Measurements from ENCODE around the gene DPYD. TPM values are rescaled to one million over a fixed set of nuclear protein-coding genes. Genes with fewer than 3 reads are reported as not detected.

The DPYD gene
- total RNA-seq, 2 donors from 2014 or later, result 11.1 to 11.5 TPM

DNA sequence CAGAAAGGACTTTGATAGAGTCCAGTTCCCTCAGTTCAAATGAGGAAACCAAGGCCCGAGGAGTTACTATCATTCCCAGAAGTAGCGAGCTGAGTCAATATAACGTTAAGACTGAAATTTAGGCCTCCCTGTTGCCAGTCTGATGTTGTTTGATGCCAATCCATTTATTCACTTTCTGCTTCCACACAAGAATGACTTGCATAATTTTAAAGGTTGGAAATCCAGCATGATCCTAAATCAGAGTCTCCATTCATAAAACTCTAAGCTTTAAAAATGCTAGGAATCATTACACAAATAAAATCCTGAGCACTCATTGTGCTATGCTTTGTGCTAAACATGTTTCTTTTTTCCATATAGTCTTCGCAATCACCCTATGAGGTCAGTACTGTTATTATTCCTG is 784.9 kb downstream of the DPYD start:
- H3K4me3 Mint-ChIP-seq, result no peak overlapping the region
- no peaks in the 10 kb centered on the region for H3K36me3 Mint-ChIP-seq (ENCODE audit: low read depth)
- no peaks in the 10 kb centered on the region for H3K4me1 Mint-ChIP-seq
- no peak for ATAC-seq (replicated peaks)
- no peaks in the 10 kb centered on the region for H3K27me3 Mint-ChIP-seq
- H3K27ac Mint-ChIP-seq, result no peak overlapping the region
- H3K9me3 Mint-ChIP-seq, result no peaks in the 10 kb centered on the region

DNA sequence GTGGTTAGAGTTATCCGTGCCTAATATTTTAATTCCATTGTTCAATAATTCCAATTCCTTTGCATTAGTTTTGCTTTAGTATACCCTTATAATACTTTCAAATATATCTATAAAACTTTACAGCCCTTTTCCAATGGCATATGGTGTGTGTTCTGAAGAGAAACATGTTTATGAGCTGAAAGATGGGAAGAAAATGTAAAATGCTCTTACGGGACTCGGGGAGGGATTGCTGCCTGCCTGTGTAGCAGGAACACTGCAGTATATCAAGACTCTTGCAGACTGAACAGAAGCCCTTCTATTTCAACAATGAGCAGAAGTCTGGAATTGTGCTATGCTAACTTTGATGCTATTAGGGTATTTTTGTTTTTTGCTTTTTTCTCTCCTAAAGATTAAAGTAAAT is 792.4 kb downstream of the DPYD start:
- Mint-ChIP-seq H3K9me3 (no peaks in the 10 kb centered on the region), H3K4me1 (no peaks in the 10 kb centered on the region), H3K4me3 (no peak overlapping the region), H3K27ac (no peak overlapping the region), H3K27me3 (no peaks in the 10 kb centered on the region), H3K36me3 (ENCODE audit: low read depth) (peaks cover 6% of the 10 kb centered on the region)
- ATAC-seq (replicated peaks), result no peak

DNA sequence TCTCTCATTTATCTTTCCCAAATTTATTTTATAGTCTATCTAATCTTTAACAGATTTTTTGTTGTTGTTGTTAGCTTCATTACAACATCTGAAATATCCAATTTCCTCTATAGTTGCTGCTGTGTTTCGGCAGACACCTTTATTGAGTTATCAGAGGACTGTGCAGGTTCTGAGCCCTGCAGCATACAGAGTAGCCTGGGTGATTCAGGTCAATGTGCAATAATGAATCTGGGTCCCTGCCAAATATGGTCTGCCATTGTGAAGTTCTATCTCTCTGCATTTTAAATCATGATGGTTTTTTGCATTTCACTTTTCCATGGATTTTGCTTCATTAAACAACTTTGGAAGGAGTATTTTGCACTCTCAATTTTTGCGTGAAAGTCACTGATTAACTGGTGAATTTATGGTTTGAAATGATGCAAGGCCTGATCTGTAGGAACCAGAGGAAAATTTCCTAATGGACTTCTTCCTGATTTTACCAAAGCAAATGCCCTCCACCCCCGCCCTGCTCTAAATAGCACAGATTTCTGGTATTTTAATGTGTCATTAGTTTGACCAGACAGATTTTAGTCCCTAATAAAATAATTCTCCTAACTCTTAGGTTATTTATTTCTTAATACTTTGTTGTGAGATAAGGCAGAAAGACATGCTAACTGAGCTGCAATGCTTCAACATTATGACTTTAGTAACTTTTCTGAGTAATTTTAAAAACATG is 797.0 kb downstream of the DPYD start:
- H3K27ac Mint-ChIP-seq, result no peak overlapping the region
- H3K36me3 Mint-ChIP-seq (ENCODE audit: low read depth), result peaks cover 5% of the 10 kb centered on the region
- no peak overlapping the region for H3K4me3 Mint-ChIP-seq
- ATAC-seq (replicated peaks), result no peak
- no peaks in the 10 kb centered on the region for H3K27me3 Mint-ChIP-seq
- peaks cover 3% of the 10 kb centered on the region for H3K9me3 Mint-ChIP-seq
- H3K4me1 Mint-ChIP-seq, result no peaks in the 10 kb centered on the region

DNA sequence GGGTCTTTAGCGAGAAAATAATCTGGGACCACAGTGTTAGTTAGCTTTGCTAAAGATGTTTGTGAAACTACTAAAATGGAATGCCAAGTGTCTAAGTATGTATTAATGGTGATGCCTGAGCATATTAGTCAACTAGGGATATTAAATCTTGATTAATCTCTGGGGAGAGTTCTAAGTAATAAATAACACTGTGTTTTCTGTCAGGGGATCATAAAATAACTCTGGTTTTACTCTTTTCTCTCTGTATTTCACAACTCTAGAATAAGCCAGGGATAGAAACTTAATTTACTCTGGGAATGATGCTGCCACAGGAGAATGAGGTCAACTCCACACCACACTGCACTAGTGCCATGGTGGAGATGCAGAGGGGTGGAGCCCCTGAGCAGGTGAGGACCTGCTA is 800.0 kb downstream of the DPYD start:
- peaks cover 3% of the 10 kb centered on the region for H3K9me3 Mint-ChIP-seq
- no peak overlapping the region for H3K27ac Mint-ChIP-seq
- H3K27me3 Mint-ChIP-seq, result no peaks in the 10 kb centered on the region
- ATAC-seq (replicated peaks), result no peak
- H3K4me3 Mint-ChIP-seq, result no peak overlapping the region
- peaks cover 11% of the 10 kb centered on the region for H3K36me3 Mint-ChIP-seq (ENCODE audit: low read depth)
- H3K4me1 Mint-ChIP-seq, result no peaks in the 10 kb centered on the region

DNA sequence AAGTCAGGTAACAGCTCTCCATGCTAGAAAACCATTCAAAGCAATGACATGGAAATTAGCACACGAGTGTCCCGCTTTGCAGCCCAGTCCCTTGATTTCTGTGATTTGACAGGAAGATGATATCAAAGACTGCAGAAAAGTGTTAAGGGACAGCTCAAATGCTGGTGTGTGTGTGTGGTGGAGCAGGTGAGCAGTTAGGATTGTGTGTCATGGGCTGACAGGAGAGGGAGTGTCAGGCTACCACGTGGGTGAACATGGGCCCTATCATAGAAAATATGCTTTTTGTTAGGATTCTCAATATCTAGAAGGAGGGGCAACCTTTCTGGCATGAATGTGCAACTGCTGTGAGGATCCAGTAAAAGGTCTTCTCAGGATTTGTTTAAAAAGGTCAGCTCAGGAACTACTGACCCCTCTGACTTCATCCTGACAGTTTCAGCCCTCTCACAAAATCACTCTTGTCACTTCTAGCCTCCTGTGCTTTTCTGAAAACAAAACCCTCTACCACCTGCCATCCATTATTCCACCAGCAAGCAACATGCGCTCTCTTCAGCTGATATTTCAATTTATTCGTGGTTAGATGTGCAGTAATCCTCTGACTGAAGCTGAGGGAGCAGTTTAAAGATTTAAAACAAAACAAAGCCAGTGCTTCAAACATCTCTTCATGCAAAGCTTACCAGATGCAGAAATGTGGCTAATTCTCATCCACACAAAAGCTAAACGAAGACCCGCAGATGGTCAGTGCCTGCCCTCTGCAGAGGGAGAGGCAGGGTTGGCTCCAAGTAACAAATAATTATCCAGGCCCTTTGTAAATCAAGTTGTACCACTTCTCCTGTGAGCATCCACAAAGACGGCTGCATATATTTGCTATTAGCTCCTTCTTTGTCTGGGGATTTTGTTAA is 801.3 kb downstream of the DPYD start:
- peaks cover 11% of the 10 kb centered on the region for H3K36me3 Mint-ChIP-seq (ENCODE audit: low read depth)
- no peak for ATAC-seq (replicated peaks)
- H3K4me1 Mint-ChIP-seq, result no peaks in the 10 kb centered on the region
- H3K27ac Mint-ChIP-seq, result no peak overlapping the region
- H3K27me3 Mint-ChIP-seq, result no peaks in the 10 kb centered on the region
- no peak overlapping the region for H3K4me3 Mint-ChIP-seq
- H3K9me3 Mint-ChIP-seq, result peaks cover 3% of the 10 kb centered on the region

DNA sequence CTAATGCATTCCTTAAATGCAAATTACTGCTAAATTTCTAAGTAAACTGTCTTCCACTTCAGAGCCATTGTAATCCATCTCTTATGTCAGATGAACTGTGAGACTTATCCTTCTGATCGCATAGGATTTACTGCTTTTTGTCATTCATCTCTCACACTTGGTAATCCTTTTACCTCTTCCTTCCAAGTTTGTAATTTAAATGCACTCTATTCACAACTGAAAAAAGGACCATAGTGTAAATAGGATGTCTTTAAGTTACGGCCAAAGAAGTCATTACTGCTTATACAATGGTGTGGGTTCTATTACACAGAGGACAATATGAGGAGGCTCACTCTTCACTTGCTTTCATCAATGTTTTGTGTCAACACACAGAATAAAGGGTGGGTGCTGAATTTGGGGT is 806.0 kb downstream of the DPYD start:
- H3K36me3 Mint-ChIP-seq (ENCODE audit: low read depth), result peaks cover 6% of the 10 kb centered on the region
- H3K9me3 Mint-ChIP-seq, result no peaks in the 10 kb centered on the region
- no peaks in the 10 kb centered on the region for H3K4me1 Mint-ChIP-seq
- ATAC-seq (replicated peaks), result no peak
- no peak overlapping the region for H3K27ac Mint-ChIP-seq
- no peak overlapping the region for H3K4me3 Mint-ChIP-seq
- H3K27me3 Mint-ChIP-seq, result no peaks in the 10 kb centered on the region

DNA sequence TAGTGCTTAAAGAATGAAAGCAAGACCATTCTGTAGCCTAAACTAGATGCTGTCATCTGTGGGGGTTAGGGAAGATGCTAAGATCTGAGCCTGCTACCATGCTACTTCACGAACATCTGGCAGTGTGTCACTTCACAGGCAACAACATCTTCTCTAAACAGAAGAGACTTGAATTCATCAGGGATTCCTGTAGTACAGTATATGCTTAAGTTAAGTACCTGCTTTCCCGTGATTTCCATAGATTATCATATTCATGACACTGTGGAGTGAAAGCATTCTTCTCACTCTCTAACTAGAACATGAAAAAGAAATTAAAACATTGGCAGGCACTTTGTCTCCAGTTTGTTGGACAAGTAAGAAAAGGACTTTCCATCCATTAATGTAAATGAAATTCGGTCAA is 808.4 kb downstream of the DPYD start:
- H3K36me3 Mint-ChIP-seq (ENCODE audit: low read depth), result no peaks in the 10 kb centered on the region
- H3K27ac Mint-ChIP-seq, result no peak overlapping the region
- H3K27me3 Mint-ChIP-seq, result no peaks in the 10 kb centered on the region
- no peaks in the 10 kb centered on the region for H3K9me3 Mint-ChIP-seq
- H3K4me1 Mint-ChIP-seq, result no peaks in the 10 kb centered on the region
- H3K4me3 Mint-ChIP-seq, result no peak overlapping the region
- ATAC-seq (replicated peaks), result no peak

DNA sequence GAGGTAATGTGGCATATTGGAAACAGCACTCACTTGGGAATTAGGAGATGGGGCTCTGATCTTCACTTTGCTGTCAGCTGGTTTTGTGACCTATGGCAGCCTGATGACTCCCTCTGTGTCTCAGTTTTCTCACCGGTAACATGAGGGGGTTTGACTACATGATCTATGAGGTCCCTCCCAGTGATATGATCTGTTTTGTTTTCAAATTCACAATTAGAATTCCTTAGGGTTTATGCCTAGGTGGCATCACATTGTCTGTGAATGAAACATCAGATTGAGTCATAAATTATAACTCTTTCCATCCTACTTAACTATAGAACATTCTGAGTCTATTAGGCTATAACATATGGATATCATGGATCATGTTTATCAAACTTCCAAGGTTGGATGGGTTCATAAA is 812.7 kb downstream of the DPYD start:
- no peaks in the 10 kb centered on the region for H3K27me3 Mint-ChIP-seq
- H3K36me3 Mint-ChIP-seq (ENCODE audit: low read depth), result no peaks in the 10 kb centered on the region
- no peaks in the 10 kb centered on the region for H3K4me1 Mint-ChIP-seq
- no peak overlapping the region for H3K4me3 Mint-ChIP-seq
- H3K9me3 Mint-ChIP-seq, result no peaks in the 10 kb centered on the region
- no peak overlapping the region for H3K27ac Mint-ChIP-seq
- ATAC-seq (replicated peaks), result no peak

DNA sequence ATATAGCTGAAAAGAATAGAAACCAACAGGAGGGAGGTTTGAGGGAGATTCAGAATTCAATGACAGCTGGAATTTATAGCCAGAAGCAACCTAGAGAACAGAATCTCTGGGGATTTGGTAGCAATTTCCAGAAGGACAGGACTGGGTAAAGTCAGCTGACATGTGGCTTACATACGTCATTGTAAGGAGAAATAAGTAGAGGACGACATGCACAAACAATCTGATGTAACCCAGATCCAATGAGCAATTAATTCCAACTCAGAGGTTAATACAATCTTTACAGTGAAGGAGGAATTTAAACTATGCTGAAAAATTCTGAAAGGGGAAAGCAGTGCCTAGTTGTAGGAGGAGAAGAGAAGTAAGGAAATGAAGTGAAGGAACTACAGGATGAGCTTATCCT is 815.3 kb downstream of the DPYD start:
- H3K27me3 Mint-ChIP-seq, result no peaks in the 10 kb centered on the region
- no peak overlapping the region for H3K4me3 Mint-ChIP-seq
- H3K27ac Mint-ChIP-seq, result no peak overlapping the region
- no peak for ATAC-seq (replicated peaks)
- no peaks in the 10 kb centered on the region for H3K9me3 Mint-ChIP-seq
- no peaks in the 10 kb centered on the region for H3K4me1 Mint-ChIP-seq
- H3K36me3 Mint-ChIP-seq (ENCODE audit: low read depth), result no peaks in the 10 kb centered on the region

DNA sequence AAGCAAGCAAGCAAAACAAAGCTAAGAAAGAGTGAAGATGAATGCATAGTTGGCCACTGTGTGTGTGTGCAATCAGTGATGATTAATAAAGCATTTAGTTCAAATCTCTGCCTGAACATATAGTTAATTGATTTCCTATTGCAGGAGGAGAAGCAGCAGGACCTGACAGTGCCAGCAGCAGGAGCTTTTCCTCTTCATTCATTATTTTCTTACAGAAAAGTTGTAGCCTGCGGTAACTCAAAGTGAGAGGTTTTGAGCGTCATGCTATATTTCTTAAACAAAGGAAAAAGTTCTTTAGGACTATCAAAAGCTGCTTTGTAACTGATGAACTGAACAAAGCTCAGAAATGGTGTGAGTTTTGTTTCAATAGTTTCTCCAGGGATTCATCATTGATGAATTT is 819.3 kb downstream of the DPYD start:
- Mint-ChIP-seq H3K27me3 (no peaks in the 10 kb centered on the region), H3K27ac (no peak overlapping the region), H3K4me1 (no peaks in the 10 kb centered on the region), H3K9me3 (no peaks in the 10 kb centered on the region), H3K4me3 (no peak overlapping the region), H3K36me3 (ENCODE audit: low read depth) (peaks cover 20% of the 10 kb centered on the region)
- no peak for ATAC-seq (replicated peaks)

DNA sequence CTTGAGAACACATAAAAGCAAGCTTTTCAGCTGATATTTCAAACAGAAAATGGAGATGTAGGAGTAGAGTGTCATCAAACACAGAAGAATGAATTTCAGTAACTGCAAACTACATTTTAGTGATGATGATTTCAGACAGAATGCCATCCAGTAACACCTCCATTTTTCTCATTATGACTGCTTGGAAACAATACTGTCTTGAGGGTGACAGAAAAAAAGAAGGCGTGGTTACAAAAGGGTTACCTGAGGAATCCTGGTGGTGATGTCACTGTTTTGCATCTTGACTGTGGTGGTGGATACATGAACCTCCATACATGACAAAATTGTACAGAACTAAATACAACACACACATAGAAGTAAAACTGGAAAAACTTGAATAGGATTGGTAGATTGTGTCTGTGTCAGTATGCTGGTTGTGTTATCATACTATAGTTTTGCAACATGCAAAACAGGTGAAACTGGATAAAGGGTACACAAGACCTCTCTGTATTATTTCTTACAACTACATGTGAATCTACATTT is 823.4 kb downstream of the DPYD start:
- Mint-ChIP-seq H3K4me1 (no peaks in the 10 kb centered on the region), H3K4me3 (no peak overlapping the region), H3K27ac (no peak overlapping the region), H3K36me3 (ENCODE audit: low read depth) (peaks cover 28% of the 10 kb centered on the region), H3K9me3 (no peaks in the 10 kb centered on the region), H3K27me3 (no peaks in the 10 kb centered on the region)
- peak; percentile 34 for ATAC-seq (replicated peaks)

DNA sequence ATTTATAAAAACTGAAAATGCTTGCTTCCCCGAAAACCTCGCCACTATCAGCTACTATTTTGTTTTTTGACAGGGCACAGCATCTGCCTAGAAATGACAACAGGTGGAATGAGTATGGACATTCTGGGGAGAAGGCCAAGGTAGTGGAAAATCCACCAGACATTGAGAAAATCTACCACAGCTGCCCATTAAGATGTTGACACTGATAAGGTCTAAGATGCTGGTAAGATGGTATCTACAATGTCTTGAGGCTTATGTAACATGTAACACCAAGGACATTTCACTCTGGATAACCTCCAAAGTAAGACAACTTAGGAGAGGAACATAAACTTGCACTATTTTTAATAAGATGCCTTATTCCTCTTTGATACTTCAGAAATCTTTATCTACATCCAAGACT is 825.1 kb downstream of the DPYD start:
- peaks cover 28% of the 10 kb centered on the region for H3K36me3 Mint-ChIP-seq (ENCODE audit: low read depth)
- H3K27me3 Mint-ChIP-seq, result no peaks in the 10 kb centered on the region
- no peak for ATAC-seq (replicated peaks)
- no peaks in the 10 kb centered on the region for H3K9me3 Mint-ChIP-seq
- H3K4me3 Mint-ChIP-seq, result no peak overlapping the region
- no peak overlapping the region for H3K27ac Mint-ChIP-seq
- no peaks in the 10 kb centered on the region for H3K4me1 Mint-ChIP-seq

DNA sequence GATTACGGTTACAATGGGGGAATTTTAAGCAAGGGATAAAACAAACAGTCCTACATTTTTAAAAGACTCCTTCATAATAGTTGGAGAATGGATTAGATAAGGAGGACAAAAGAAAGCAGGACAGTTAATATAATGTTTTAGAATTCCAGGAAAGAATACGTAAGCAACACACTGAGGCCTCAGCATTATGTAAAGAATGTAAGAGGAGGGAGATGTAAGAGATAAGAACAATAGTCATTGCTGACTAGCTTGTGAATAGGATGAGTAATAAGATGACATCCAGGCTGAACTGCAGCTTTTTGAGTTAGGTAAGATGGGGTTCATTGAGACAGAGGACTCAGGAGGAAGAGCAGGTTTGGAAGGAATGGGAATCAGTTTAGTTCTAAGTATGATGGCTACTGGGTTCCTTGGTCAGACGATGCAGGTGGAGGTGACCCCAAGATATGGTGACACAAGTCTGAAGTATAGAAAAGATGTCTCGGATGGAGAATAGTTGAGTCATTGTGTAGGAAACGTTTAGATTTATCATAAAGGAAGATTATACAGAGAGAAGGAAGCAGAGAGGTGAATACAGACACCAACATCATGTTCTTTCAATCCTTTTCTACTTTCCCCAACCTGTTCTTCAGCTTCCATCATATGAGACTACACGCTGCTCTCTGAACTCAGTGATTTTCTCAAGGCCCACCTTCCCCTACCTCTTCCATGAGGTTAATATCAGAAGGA is 826.4 kb downstream of the DPYD start:
- no peaks in the 10 kb centered on the region for H3K9me3 Mint-ChIP-seq
- no peak overlapping the region for H3K4me3 Mint-ChIP-seq
- H3K27me3 Mint-ChIP-seq, result no peaks in the 10 kb centered on the region
- H3K36me3 Mint-ChIP-seq (ENCODE audit: low read depth), result peaks cover 25% of the 10 kb centered on the region
- H3K4me1 Mint-ChIP-seq, result no peaks in the 10 kb centered on the region
- peak; percentile 45 for ATAC-seq (replicated peaks)
- no peak overlapping the region for H3K27ac Mint-ChIP-seq

DNA sequence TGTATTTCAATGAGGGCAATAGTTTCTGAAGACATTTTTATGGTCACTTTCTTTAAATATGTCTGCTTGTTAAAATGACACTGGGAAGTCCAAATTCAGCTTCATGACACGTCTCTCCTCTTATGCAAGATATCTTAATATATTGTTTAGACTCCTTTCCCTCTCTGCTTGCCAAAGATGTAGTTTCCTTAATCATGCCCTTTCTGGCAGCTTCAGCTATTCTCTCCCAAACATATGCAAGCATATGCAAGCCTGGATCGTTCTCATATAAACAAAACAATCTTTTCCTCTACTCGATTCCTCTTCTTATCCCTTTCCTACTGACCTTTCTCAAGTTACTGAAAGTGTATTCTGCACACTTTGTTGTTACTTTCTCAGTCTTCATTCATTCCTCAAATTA is 827.1 kb downstream of the DPYD start:
- Mint-ChIP-seq H3K36me3 (ENCODE audit: low read depth) (peaks cover 22% of the 10 kb centered on the region), H3K27ac (no peak overlapping the region), H3K27me3 (no peaks in the 10 kb centered on the region), H3K4me1 (no peaks in the 10 kb centered on the region), H3K4me3 (no peak overlapping the region), H3K9me3 (no peaks in the 10 kb centered on the region)
- ATAC-seq (replicated peaks), result no peak
